GM18951 (cell line): ENCODE results near the gene SLC6A6.

Experiments
- POLR2A ChIP-seq: IDR thresholded peaks from 4 replicates; pipeline ENCODE4 v1.6.1; 2011; ENCODE audit warnings: mild to moderate bottlenecking; ENCODE audit not compliant: insufficient read length, insufficient read depth; ENCODE audit errors: extremely low read depth
- in situ Hi-C: fragments of 300-500 bp; cut with MboI; formaldehyde crosslinking; loops from one replicate; pipeline ENCODE4 v1.12.0; 2022; ENCODE audit warnings: low sequenced_read_pairs, mixed read lengths, inconsistent platforms; ENCODE audit not compliant: unreplicated experiment

Gene SLC6A6

GRCh38 chr3:14489641-14490040, 87.2 kb downstream of the SLC6A6 start:
- in situ Hi-C loops: no loop called here
- TF ChIP-seq POLR2A: no peak

GRCh38 chr3:14490255-14490654, 87.8 kb downstream of the SLC6A6 start:
- in situ Hi-C loops: no loop called here
- no peak for TF ChIP-seq POLR2A

GRCh38 chr3:14490831-14491230, 88.4 kb downstream of the SLC6A6 start:
- no peak for TF ChIP-seq POLR2A
- in situ Hi-C loops: no loop called here

GRCh38 chr3:14491396-14492190, 89.2 kb downstream of the SLC6A6 start:
- in situ Hi-C loops: no loop called here
- no peak for TF ChIP-seq POLR2A

- in situ Hi-C loops: no loop called here
- TF ChIP-seq POLR2A: no peak
Measured at GRCh38 chr3:14492948-14493881, 90.8 kb downstream of the SLC6A6 start.

- in situ Hi-C loops: no loop called here
- no peak for TF ChIP-seq POLR2A
Measured at GRCh38 chr3:14494279-14494972, 92.0 kb downstream of the SLC6A6 start.

GRCh38 chr3:14494973-14495300, 92.5 kb downstream of the SLC6A6 start:
- no peak for TF ChIP-seq POLR2A
- in situ Hi-C loops: no loop called here

GRCh38 chr3:14496351-14496750, 93.9 kb downstream of the SLC6A6 start:
- in situ Hi-C loops: no loop called here

GRCh38 chr3:14497321-14497720, 94.9 kb downstream of the SLC6A6 start:
- no peak for TF ChIP-seq POLR2A
- in situ Hi-C loops: no loop called here

More at GRCh38 chr3:14496351-14496750, 93.9 kb downstream of the SLC6A6 start:
- TF ChIP-seq POLR2A: no peak

GRCh38 chr3:14502472-14502871, 100.1 kb downstream of the SLC6A6 start:
- in situ Hi-C loops: no loop called here

GRCh38 chr3:14503033-14503705, 100.8 kb downstream of the SLC6A6 start:
- in situ Hi-C loops: no loop called here
- no peak for TF ChIP-seq POLR2A

More at GRCh38 chr3:14502472-14502871, 100.1 kb downstream of the SLC6A6 start:
- no peak for TF ChIP-seq POLR2A

GRCh38 chr3:14503706-14504065, 101.3 kb downstream of the SLC6A6 start:
- in situ Hi-C loops: no loop called here
- no peak for TF ChIP-seq POLR2A
